ENCODE data around the gene PICK1. TPM values are rescaled to one million over a fixed set of nuclear protein-coding genes. Genes with fewer than 3 reads are reported as not detected.
A peak's percentile ranks its signal among the peaks of the same experiment; 100 is the strongest.

Gene PICK1
- polyA plus RNA-seq (2012; ENCODE audit: missing spikeins): 8.2 TPM

DNA sequence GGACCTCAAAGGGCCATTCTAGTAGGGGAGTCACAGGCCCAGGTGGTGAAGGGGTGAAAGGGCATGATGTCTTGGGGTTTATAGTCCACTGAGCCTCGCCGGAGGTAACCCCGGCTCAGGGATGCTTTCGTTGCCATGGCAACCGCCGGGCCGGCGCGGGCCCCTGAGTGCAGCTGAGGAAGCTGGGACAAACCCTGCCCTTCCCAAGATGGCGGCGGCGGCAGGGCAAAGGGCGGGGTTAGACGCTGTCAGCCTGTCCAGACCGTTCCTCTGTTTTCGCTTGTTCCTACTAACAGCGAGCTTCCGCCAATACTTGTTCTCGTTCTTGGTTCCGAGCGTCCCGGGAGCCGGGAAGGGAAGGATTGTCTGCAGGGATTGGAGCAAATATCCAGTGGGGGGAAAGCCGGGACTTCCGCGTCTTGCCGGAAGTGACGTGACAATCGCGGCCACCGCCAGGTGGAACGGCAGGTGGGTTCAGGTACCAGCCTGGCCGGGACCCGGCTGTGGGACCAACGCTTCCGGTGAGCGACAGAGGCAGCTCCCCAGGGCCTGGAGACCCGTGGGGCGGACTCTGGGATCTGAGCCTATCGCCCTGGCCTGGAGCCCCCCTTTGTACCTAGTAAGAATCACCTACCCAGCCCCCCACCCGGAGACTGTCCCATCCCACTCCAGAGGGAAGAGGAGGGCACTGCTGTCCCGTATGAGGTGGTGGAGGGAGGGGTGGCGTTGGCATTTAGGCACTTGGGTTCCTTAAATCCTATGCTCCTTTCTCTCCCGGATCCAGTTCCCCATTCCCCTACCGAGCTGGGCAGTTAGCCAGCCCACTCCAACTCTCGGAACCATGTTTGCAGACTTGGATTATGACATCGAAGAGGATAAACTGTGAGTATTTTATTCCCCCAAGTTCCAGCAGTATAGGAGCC, at the start of gene PICK1:
PICK1 (plus strand) TSS at position 436 of the 923 bp plus-strand sequence; CDS start at position 842, 406 bp downstream.
- peak; percentile 96 for FAIRE-seq
- peak; percentile 93 for DNase-seq (ENCODE audit: insufficient read length)
- TF ChIP-seq POLR2AphosphoS5 (IDR thresholded peaks at IDR 0.05; ENCODE audit: low read depth, low read length) (peak; percentile 57; the same call in 1 of the 2 replicates), TAF1 (IDR thresholded peaks at IDR 0.05; ENCODE audit: borderline replicate concordance, low read depth, low read length) (0 out of 2 replicates have a peak, but pooled peaks have one; percentile 49), POLR2A (IDR thresholded peaks at IDR 0.05; ENCODE audit: low read depth, low read length) (peak; percentile 72; the same call in 1 of the 2 replicates)

DNA sequence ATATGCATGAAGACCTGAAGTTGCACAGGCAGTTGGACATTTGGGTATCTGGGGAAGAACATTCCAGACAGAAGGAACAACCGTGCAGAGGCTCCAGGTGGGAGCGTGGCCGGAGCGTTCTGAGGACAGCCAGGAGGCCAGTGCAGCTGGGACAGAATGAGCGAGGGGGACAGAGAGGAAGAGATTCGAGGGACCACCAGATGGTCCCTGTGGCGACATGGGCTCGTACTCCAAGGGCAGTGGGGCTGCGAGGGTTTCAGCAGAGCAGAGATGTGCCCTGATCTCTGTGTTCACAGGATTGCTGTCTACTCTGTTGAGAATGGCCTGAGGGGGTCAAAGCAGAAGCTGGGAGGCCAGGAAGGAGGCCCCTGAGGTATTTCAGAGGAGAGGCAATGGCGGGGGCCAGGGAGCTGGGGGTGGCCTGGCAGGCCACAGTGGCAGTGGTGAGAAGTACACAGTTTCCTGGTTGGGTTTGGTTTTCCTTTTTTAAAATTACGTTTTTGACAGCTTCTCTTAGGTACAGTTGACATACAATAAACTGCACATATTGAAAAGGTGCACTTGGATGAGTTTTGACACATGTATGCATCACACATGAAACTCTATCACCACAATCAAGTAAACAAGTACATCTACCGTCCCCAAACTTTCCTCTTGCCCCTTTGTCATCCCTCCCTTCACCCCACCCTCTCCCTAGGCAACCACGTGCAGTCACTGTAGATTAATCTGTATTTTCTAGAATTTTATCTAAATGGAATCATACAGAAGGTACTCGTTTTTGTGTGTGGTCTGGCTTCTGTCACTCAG, 48.0 kb upstream of the PICK1 start:
- no peak for FAIRE-seq
- no peak for DNase-seq (ENCODE audit: insufficient read length)
- TF ChIP-seq POLR2AphosphoS5 (IDR thresholded peaks at IDR 0.05; ENCODE audit: low read depth, low read length) (no peak), TAF1 (IDR thresholded peaks at IDR 0.05; ENCODE audit: borderline replicate concordance, low read depth, low read length) (no peak), POLR2A (IDR thresholded peaks at IDR 0.05; ENCODE audit: low read depth, low read length) (no peak)

DNA sequence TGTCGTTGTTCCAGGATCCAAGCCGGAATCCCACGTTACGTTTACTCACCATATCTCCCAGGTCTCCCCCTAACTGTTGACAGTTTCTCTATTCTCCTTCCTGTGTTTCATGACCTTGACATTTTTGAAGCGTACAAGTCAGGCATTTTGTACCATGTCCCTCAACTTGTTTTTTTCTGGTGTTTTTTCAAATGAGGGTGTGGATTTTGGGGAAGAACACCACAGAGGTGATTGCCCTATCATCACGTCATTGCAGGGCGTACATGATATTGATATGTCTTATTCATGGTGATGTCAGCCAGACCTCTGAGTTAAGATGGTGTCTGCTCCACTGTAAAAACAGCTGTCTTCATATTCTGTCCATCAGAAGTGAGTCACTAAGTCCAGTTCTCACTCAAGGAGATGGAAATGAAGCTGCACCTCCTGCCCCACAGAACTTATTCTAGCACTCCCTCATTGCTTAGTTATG, 44.6 kb upstream of the PICK1 start:
- no peak for TF ChIP-seq TAF1 (IDR thresholded peaks at IDR 0.05; ENCODE audit: borderline replicate concordance, low read depth, low read length)
- no peak for TF ChIP-seq POLR2A (IDR thresholded peaks at IDR 0.05; ENCODE audit: low read depth, low read length)
- TF ChIP-seq POLR2AphosphoS5 (IDR thresholded peaks at IDR 0.05; ENCODE audit: low read depth, low read length): no peak
- DNase-seq (ENCODE audit: insufficient read length) (no peak), FAIRE-seq (no peak)

DNA sequence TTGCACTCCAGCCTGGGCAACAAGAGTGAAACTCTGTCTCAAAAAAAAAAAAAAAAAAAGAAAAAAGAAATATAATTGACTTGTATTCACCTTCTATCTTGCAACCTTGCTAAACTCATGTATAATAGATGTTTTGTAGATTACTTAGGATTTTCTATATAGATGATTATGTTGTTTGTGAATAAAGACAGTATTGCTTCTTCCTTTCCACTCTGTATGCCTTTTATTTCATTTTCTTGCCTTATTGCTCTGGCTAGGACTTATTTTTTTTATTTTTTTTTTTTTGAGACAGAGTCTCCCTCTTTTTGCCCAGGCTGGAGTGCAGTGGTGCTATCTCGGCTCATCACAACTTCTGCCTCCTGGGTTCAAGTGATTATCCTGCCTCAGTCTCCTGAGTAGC, 43.1 kb upstream of the PICK1 start:
- DNase-seq (ENCODE audit: insufficient read length) (no peak), FAIRE-seq (no peak)
- TF ChIP-seq TAF1 (IDR thresholded peaks at IDR 0.05; ENCODE audit: borderline replicate concordance, low read depth, low read length) (no peak), POLR2A (IDR thresholded peaks at IDR 0.05; ENCODE audit: low read depth, low read length) (no peak), POLR2AphosphoS5 (IDR thresholded peaks at IDR 0.05; ENCODE audit: low read depth, low read length) (no peak)

DNA sequence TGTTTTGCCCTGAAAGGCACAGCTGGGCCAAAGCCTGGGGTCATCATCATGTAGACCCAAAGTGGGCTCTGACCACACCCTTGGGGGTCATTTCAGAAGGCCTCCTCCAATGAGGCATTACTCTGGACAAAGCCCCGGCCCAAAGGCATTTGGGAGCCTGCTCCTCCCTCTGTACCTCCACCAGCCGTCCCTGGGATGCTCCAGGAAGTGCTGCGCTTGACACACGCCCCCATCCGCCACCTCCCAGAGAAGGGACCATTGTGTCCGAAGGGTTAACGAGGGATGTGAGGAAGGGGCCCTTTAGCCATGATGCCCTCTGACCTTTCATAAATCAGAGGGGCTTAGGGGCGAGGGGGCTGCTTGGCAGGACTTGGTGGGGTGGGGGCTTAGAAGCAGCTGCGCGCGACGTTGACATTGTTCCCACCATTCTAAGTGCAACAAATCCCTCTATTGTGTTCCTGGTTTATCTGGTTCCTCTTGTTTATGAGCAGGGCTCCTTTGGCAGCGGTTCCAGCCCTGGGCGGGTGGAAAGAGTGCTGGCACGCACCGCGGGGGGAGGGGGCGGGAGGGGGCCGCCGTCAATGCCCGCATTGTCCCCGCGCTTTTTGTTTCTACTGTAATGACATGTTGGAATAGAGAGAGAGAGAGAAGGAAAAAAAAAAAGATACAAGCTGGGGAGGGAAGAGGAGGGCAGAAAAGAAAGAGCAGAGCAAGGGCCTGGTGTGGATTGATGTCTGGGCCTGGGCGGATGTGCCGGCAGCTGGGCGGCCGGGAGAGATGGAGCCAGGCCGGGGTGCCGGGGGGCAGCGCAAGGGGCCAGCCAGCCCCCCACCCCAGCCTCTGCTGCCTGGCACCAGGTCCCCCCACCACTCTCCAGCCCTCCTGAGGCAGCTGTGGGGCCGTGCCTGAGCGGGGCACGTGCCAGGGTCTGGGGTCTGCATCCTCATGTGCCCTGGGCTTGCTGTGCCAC, 40.7 kb upstream of the PICK1 start:
- TF ChIP-seq TAF1 (IDR thresholded peaks at IDR 0.05; ENCODE audit: borderline replicate concordance, low read depth, low read length) (no peak), POLR2A (IDR thresholded peaks at IDR 0.05; ENCODE audit: low read depth, low read length) (no peak), POLR2AphosphoS5 (IDR thresholded peaks at IDR 0.05; ENCODE audit: low read depth, low read length) (no peak)
- DNase-seq (ENCODE audit: insufficient read length): no peak
- no peak for FAIRE-seq

DNA sequence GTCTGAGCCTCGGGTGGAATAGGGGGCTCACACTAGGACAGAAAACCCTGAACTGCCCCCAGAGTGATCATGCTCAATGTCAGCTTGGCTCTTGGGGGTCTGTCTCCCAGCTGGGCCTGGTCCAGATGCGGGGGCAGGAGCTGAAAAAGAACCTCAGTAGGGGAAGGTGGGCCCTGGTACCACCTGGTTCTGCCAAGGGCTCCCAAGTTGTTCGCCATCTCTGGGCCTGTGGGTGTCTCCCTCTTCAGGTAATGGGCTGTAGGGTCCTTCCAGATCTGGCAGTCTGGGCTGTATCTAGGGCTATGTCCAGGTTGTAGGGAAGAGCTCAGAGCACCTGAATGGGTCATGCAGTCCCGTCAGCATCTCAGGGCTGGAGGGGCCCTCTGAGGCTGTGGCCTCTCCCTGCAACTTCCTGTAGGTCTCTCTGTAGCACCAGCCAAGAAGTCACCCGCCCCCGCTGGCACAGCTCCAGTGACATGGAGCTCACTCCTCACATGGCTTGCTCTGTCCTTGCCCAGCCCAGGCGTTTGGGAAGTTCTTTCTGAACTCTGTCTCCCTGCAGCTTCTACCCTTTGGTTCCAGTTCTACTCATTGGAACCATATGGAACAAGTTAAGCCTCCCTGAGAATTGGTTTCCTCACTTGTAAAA, 39.8 kb upstream of the PICK1 start:
- FAIRE-seq (no peak), DNase-seq (ENCODE audit: insufficient read length) (no peak)

DNA sequence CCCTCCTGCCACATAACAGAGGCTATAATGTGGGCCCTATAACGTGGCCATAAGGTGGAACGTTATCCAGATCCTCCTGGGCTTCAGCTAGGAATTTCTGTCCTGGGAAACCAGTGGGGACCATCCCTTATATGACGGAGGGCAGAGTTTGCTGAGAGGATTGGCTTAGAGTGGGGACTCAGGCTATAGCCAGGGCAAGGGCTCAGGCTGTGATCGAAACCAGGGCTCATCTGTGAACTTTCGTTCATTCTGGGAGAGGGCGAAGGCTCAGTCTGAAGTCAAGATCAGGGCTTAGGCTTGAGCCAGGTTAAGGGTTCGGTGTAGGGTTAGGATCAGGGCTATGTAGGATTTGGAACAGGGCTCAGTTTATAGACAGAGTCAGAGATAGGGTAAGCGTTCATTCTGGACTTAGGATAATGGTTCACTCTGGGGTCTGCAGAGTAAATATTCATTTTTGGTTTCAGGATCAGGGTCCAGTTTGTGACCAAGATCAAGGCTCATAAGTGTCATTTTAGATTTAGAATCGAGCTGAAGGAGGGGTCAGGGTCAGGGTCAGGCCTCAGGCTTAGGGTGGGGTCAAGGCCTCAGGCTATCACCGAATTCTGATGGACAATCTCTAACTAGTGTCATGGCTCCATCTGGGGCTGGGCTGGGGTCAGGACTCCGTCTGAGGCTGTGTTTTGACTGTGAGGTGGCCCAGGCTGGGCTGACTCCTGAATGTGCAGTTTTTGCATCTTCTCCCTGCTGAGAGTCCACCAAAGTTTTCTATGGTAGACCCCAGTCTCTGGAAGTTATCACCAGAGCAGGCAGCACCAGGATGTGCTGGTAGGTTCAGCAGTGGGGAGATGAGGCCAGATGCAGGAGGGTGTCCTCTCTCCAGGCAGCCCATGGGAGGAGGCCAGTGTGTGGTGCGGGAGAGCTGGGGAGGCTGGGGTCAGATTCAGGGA, 39.0 kb upstream of the PICK1 start:
- no peak for TF ChIP-seq POLR2AphosphoS5 (IDR thresholded peaks at IDR 0.05; ENCODE audit: low read depth, low read length)
- no peak for TF ChIP-seq TAF1 (IDR thresholded peaks at IDR 0.05; ENCODE audit: borderline replicate concordance, low read depth, low read length)
- no peak for TF ChIP-seq POLR2A (IDR thresholded peaks at IDR 0.05; ENCODE audit: low read depth, low read length)
- no peak for FAIRE-seq

More for the DNA sequence above, 39.8 kb upstream of the PICK1 start:
- TF ChIP-seq POLR2A (IDR thresholded peaks at IDR 0.05; ENCODE audit: low read depth, low read length) (no peak), POLR2AphosphoS5 (IDR thresholded peaks at IDR 0.05; ENCODE audit: low read depth, low read length) (no peak), TAF1 (IDR thresholded peaks at IDR 0.05; ENCODE audit: borderline replicate concordance, low read depth, low read length) (no peak)

DNA sequence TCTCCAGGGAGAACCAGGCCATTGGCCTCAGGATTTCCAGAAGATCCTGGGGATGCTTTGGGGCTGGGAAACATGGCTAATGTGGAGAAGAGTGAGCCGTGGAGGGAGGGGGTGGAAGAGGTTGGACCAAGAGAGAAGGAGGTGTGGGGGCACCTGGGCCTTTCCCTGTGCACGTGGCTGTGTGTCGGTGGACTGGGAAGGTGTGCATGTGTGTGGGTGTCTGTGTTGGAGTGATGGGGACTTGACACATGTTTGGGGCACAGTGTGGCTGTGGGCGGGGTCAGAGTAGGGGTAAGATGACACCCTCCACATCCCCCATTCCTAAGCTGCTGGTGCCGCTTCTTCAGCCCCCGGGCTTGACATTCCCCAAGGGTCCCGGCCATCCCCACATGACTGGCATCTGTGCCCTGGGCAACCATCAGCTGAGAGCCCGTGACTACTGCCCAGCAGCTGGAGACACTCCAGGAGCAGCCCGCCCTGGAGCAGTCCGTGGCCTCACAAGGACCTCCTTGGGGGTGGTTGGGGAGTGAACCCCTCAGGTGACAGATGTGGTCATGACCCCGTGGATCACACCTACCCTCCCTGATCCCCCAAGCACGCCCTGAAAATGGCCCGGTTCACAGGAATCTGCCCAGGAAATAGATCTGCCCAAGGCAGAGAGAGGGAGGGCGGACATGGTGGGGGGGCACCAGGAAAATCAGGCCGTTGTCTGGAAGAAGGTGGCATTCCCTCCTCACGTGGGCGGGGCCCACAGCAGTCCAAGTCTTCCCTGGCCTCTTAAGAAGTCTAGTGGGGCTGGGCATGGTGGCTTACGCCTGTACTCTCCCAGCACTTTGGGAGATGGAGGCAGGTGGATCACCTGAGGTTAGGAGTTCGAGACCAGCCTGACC, 38.0 kb upstream of the PICK1 start:
- no peak for DNase-seq (ENCODE audit: insufficient read length)
- TF ChIP-seq POLR2A (IDR thresholded peaks at IDR 0.05; ENCODE audit: low read depth, low read length) (no peak), TAF1 (IDR thresholded peaks at IDR 0.05; ENCODE audit: borderline replicate concordance, low read depth, low read length) (no peak), POLR2AphosphoS5 (IDR thresholded peaks at IDR 0.05; ENCODE audit: low read depth, low read length) (no peak)
- FAIRE-seq: no peak

More for the DNA sequence above, 39.0 kb upstream of the PICK1 start:
- DNase-seq (ENCODE audit: insufficient read length): no peak

Measured in GM12892 (cell line).